Measurements from ENCODE around the gene ALDH1A1. TPM values are rescaled to one million over a fixed set of nuclear protein-coding genes. Genes with fewer than 3 reads are reported as not detected.

ALDH1A1 gene
- total RNA-seq, 1 experiment from 2014 or later: 2.3 TPM

DNA sequence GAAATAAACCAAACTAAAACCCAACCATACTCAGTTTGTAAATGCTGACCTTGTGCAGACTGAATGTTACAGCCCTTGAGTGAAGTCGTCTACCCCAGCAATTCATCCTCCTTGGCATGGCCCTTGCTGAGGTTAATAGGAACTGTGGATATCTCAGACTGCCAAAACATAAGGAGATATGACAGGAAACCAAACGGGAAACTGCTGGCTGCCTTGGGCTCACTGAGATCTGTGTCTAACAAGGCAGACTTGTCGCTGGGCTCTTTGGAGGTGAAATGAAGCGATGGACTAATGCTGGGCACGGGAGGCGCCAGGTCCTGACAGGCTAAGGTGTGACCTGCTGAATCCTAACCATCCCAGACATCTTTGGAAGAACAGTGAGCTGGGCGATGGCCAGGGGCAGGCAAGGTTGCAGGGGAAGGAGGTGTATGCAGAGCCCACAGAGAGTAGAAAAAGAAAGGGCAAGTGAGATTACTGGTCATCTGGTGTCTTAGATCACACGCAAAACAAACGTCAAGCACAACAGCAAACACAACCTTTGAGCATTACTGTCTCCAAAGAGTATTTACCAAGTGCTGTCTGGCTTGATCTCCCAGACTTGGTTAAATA is 44.6 kb upstream of the ALDH1A1 start:
- no peak overlapping the region for H3K27ac ChIP-seq
- no peak overlapping the region for H3K4me3 ChIP-seq
- TF ChIP-seq EZH2 (IDR thresholded peaks at IDR 0.05; ENCODE audit: low read depth): no peak
- TF ChIP-seq CTCF (conservative IDR thresholded peaks at IDR 0.05): no peak
- no peaks in the 10 kb centered on the region for H3K36me3 ChIP-seq (ENCODE audit: low read depth)
- POLR2A ChIA-PET (ENCODE audit: unreplicated experiment): no interaction called here
- no peaks in the 10 kb centered on the region; the same call in 1 of the 2 replicates for H3F3A ChIP-seq (ENCODE audit: insufficient read depth, low read depth)
- H4K20me1 ChIP-seq (ENCODE audit: insufficient read depth): no peaks in the 10 kb centered on the region
- no peak overlapping the region for H2AFZ ChIP-seq
- CTCF ChIA-PET: no interaction called here
- H3K79me2 ChIP-seq (ENCODE audit: low read depth): no peaks in the 10 kb centered on the region
- BruUV-seq (replicated peaks): no TSS peak
- no peak overlapping the region for H3K4me2 ChIP-seq
- H3K4me1 ChIP-seq (replicated peaks; ENCODE audit: insufficient read depth): no peaks in the 10 kb centered on the region
- H3K9me3 ChIP-seq (ENCODE audit: insufficient read depth, low read depth): no peaks in the 10 kb centered on the region
- DNase-seq: no peak
- no peaks in the 10 kb centered on the region for H3K27me3 ChIP-seq (ENCODE audit: insufficient read depth, low read depth)
- peaks cover 5% of the 10 kb centered on the region; the same call in 1 of the 2 replicates for H3K9me2 ChIP-seq (ENCODE audit: insufficient read depth)
- intact Hi-C loops (cut with micrococcal nuclease; ENCODE audit: unreplicated experiment): no loop called here

DNA sequence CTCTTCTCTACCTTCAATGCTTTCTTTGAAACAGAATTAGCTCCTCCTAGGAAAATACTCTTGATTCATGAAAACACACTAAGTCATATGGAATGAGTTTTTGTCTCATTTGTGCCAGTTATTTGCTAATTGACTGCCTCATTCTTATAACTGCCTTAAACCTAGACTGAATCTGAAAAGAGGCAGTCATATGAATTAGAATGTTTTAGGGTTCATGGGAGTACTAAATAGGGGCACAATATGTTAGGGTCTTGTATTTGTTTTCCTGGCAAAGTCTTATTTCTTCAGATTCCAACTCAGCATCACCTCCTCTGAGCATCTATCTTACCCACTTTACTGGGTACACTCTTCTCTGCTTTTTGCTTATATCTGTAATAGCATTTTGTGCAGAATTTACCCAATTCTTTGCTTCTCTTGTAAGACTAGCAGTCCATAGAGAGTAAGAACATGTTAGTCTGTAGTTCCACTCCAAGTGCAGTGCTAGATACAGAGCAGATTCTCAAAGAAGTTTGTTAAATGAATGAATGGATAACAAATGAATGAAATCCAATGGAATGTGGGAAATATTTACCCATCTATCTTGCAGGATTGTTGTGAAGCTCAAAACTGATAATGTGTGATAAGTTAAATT is 43.9 kb upstream of the ALDH1A1 start:
- BruUV-seq (replicated peaks): no TSS peak
- H3K27me3 ChIP-seq (ENCODE audit: insufficient read depth, low read depth): no peaks in the 10 kb centered on the region
- H4K20me1 ChIP-seq (ENCODE audit: insufficient read depth): no peaks in the 10 kb centered on the region
- CTCF ChIA-PET: no interaction called here
- H3K9me3 ChIP-seq (ENCODE audit: insufficient read depth, low read depth): no peaks in the 10 kb centered on the region
- intact Hi-C loops (cut with micrococcal nuclease; ENCODE audit: unreplicated experiment): no loop called here
- no peak overlapping the region for H3K4me3 ChIP-seq
- DNase-seq: no peak
- no peak overlapping the region for H3K27ac ChIP-seq
- no peaks in the 10 kb centered on the region for H3K36me3 ChIP-seq (ENCODE audit: low read depth)
- no peak overlapping the region for H3K4me2 ChIP-seq
- H3K4me1 ChIP-seq (replicated peaks; ENCODE audit: insufficient read depth): no peaks in the 10 kb centered on the region
- H3K79me2 ChIP-seq (ENCODE audit: low read depth): no peaks in the 10 kb centered on the region
- TF ChIP-seq CTCF (conservative IDR thresholded peaks at IDR 0.05) (no peak), EZH2 (IDR thresholded peaks at IDR 0.05; ENCODE audit: low read depth) (no peak)
- H3K9me2 ChIP-seq (ENCODE audit: insufficient read depth): peaks cover 5% of the 10 kb centered on the region; the same call in 1 of the 2 replicates
- H2AFZ ChIP-seq: no peak overlapping the region
- POLR2A ChIA-PET (ENCODE audit: unreplicated experiment): no interaction called here
- H3F3A ChIP-seq (ENCODE audit: insufficient read depth, low read depth): no peaks in the 10 kb centered on the region; the same call in 1 of the 2 replicates

DNA sequence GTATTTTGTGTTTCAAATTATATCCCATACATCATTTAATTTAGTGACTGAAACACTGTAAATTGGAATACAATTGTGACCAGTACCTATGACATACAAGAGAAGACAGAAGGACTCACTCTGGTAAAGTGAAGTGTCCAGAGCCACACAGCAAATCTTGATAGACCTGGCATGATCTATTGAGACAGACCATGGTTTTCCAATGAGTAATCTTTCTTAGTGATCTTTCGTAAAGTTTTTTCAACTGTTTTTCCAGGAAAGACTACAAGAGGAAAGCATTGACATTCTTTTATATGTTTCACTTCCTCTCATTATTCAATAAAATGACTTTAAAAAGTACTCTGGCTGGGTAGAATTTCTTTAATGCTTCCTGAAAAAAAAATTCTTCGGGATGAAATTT is 43.3 kb upstream of the ALDH1A1 start:
- no peak for DNase-seq
- H3K79me2 ChIP-seq (ENCODE audit: low read depth): no peaks in the 10 kb centered on the region
- H3K9me3 ChIP-seq (ENCODE audit: insufficient read depth, low read depth): no peaks in the 10 kb centered on the region
- no peak overlapping the region for H3K4me2 ChIP-seq
- H3K9me2 ChIP-seq (ENCODE audit: insufficient read depth): peaks cover 5% of the 10 kb centered on the region; the same call in 1 of the 2 replicates
- ChIA-PET POLR2A (ENCODE audit: unreplicated experiment) (no interaction called here), CTCF (no interaction called here)
- no peak overlapping the region for H3K27ac ChIP-seq
- no peaks in the 10 kb centered on the region for H3K27me3 ChIP-seq (ENCODE audit: insufficient read depth, low read depth)
- intact Hi-C loops (cut with micrococcal nuclease; ENCODE audit: unreplicated experiment): no loop called here
- H3K36me3 ChIP-seq (ENCODE audit: low read depth): no peaks in the 10 kb centered on the region
- H3F3A ChIP-seq (ENCODE audit: insufficient read depth, low read depth): no peaks in the 10 kb centered on the region; the same call in 1 of the 2 replicates
- no peak overlapping the region for H2AFZ ChIP-seq
- BruUV-seq (replicated peaks): no TSS peak
- no peaks in the 10 kb centered on the region for H4K20me1 ChIP-seq (ENCODE audit: insufficient read depth)
- H3K4me3 ChIP-seq: no peak overlapping the region
- no peaks in the 10 kb centered on the region for H3K4me1 ChIP-seq (replicated peaks; ENCODE audit: insufficient read depth)
- TF ChIP-seq CTCF (conservative IDR thresholded peaks at IDR 0.05) (no peak), EZH2 (IDR thresholded peaks at IDR 0.05; ENCODE audit: low read depth) (no peak)

Measured in PC-9 (cell line).